Measurements from ENCODE around the gene FETUB.

Gene FETUB

GRCh38 chr3:186600896-186601295 lies 39.3 kb upstream of the FETUB start:
- Histone ChIP-seq H3K9ac (ENCODE audit: low read depth, low read length) (no peak overlapping the region), H3K27ac (ENCODE audit: low read depth, low read length) (no peak overlapping the region), H3K36me3 (ENCODE audit: control insufficient read depth, insufficient read depth, low read length) (no peaks in the 10 kb centered on the region), H3K9me3 (ENCODE audit: control insufficient read depth, insufficient read depth, low read length) (no peaks in the 10 kb centered on the region), H3K4me1 (ENCODE audit: control insufficient read depth, insufficient read depth, low read length) (peaks cover 4% of the 10 kb centered on the region), H3K27me3 (ENCODE audit: control insufficient read depth, insufficient read depth, low read length) (no peaks in the 10 kb centered on the region), H3K4me3 (ENCODE audit: low read depth, low read length) (no peak overlapping the region)

- H3K27me3 ChIP-seq (ENCODE audit: control insufficient read depth, insufficient read depth, low read length): no peaks in the 10 kb centered on the region
- no peak overlapping the region for H3K9ac ChIP-seq (ENCODE audit: low read depth, low read length)
- no peaks in the 10 kb centered on the region for H3K36me3 ChIP-seq (ENCODE audit: control insufficient read depth, insufficient read depth, low read length)
- H3K9me3 ChIP-seq (ENCODE audit: control insufficient read depth, insufficient read depth, low read length): no peaks in the 10 kb centered on the region
- H3K27ac ChIP-seq (ENCODE audit: low read depth, low read length): no peak overlapping the region
- no peak overlapping the region for H3K4me3 ChIP-seq (ENCODE audit: low read depth, low read length)
- no peaks in the 10 kb centered on the region for H3K4me1 ChIP-seq (ENCODE audit: control insufficient read depth, insufficient read depth, low read length)
These were observed 37.0 kb upstream of the FETUB start for GRCh38 chr3:186603159-186603558.

DNA sequence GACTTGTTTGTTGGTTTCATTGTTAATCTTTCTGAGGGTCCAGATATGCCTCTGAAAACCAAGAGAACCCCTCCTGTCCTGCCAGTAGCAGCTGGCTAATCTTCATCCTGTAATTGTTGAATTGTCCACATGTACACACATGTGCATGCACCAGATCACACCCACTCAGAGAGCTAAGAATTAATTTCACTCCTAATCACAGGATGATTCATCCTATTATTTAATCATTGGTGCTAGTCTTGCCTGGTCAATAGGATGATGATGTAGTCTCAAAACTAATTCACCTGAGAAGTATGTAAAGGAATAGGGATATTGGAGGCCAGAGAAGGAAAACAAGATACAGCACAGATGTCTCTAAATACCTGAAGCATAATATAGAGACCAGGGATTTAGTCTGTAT lies 35.1 kb upstream of the FETUB start:
- Histone ChIP-seq H3K9me3 (ENCODE audit: control insufficient read depth, insufficient read depth, low read length) (no peaks in the 10 kb centered on the region), H3K27me3 (ENCODE audit: control insufficient read depth, insufficient read depth, low read length) (no peaks in the 10 kb centered on the region), H3K4me1 (ENCODE audit: control insufficient read depth, insufficient read depth, low read length) (no peaks in the 10 kb centered on the region), H3K4me3 (ENCODE audit: low read depth, low read length) (no peak overlapping the region), H3K27ac (ENCODE audit: low read depth, low read length) (no peak overlapping the region), H3K9ac (ENCODE audit: low read depth, low read length) (no peak overlapping the region), H3K36me3 (ENCODE audit: control insufficient read depth, insufficient read depth, low read length) (no peaks in the 10 kb centered on the region)

DNA sequence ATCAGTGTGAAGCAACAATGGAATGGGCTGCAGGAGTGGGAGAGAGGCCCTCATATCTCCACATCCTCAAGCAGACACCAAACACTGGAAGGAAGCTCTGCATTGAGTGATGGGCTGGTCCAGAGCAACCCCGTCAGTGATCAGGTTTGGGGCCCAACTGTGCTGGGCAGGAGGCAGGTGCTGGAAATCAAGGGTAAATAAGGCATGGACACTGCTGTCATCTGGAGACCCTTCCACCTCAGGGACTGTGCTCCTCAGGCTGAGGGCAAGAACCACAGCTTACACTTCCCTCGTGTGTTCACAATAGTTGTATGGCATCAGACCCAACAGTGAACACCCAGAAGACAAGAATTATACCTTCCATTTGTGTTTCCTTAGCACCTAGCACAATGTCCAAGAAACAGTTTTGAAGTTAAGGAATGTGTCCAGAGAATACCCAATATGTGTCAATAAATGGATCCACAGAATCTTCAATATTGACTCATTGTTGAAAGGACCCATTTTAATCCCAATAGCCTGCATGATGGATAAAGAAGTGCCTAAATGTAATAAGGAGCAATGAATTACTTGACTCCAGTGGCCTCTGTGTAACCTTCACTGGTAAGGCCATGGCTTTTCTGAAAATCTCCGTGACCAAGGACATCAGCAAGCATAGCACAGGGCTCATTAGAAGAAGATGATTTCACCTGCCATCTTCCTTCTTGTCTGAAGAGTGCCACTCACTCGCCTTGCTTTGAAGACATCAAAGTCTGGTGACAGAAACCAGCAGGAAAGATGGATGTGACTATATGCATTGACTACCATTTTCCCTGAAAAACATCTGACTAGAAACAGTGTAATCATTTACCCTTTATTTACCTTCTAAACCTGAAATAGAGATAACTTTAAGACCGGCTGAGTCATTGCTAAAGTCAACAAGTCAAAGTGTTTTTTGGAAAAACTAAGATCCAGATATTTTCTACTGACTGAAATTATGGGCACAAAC lies 34.3 kb upstream of the FETUB start:
- Histone ChIP-seq H3K27ac (ENCODE audit: low read depth, low read length) (no peak overlapping the region), H3K9me3 (ENCODE audit: control insufficient read depth, insufficient read depth, low read length) (no peaks in the 10 kb centered on the region), H3K27me3 (ENCODE audit: control insufficient read depth, insufficient read depth, low read length) (no peaks in the 10 kb centered on the region), H3K4me3 (ENCODE audit: low read depth, low read length) (no peak overlapping the region), H3K36me3 (ENCODE audit: control insufficient read depth, insufficient read depth, low read length) (no peaks in the 10 kb centered on the region), H3K4me1 (ENCODE audit: control insufficient read depth, insufficient read depth, low read length) (no peaks in the 10 kb centered on the region), H3K9ac (ENCODE audit: low read depth, low read length) (no peak overlapping the region)

- no peak overlapping the region for H3K9ac ChIP-seq (ENCODE audit: low read depth, low read length)
- H3K27ac ChIP-seq (ENCODE audit: low read depth, low read length): no peak overlapping the region
- no peaks in the 10 kb centered on the region for H3K9me3 ChIP-seq (ENCODE audit: control insufficient read depth, insufficient read depth, low read length)
- H3K36me3 ChIP-seq (ENCODE audit: control insufficient read depth, insufficient read depth, low read length): no peaks in the 10 kb centered on the region
- H3K27me3 ChIP-seq (ENCODE audit: control insufficient read depth, insufficient read depth, low read length): no peaks in the 10 kb centered on the region
- H3K4me3 ChIP-seq (ENCODE audit: low read depth, low read length): no peak overlapping the region
- H3K4me1 ChIP-seq (ENCODE audit: control insufficient read depth, insufficient read depth, low read length): no peaks in the 10 kb centered on the region
These were observed 31.5 kb upstream of the FETUB start for GRCh38 chr3:186608624-186609215.

- Histone ChIP-seq H3K9me3 (ENCODE audit: control insufficient read depth, insufficient read depth, low read length) (no peaks in the 10 kb centered on the region), H3K9ac (ENCODE audit: low read depth, low read length) (no peak overlapping the region), H3K27me3 (ENCODE audit: control insufficient read depth, insufficient read depth, low read length) (no peaks in the 10 kb centered on the region), H3K27ac (ENCODE audit: low read depth, low read length) (no peak overlapping the region), H3K36me3 (ENCODE audit: control insufficient read depth, insufficient read depth, low read length) (no peaks in the 10 kb centered on the region), H3K4me3 (ENCODE audit: low read depth, low read length) (no peak overlapping the region), H3K4me1 (ENCODE audit: control insufficient read depth, insufficient read depth, low read length) (no peaks in the 10 kb centered on the region)
These were observed 30.8 kb upstream of the FETUB start for GRCh38 chr3:186609247-186609868.

DNA sequence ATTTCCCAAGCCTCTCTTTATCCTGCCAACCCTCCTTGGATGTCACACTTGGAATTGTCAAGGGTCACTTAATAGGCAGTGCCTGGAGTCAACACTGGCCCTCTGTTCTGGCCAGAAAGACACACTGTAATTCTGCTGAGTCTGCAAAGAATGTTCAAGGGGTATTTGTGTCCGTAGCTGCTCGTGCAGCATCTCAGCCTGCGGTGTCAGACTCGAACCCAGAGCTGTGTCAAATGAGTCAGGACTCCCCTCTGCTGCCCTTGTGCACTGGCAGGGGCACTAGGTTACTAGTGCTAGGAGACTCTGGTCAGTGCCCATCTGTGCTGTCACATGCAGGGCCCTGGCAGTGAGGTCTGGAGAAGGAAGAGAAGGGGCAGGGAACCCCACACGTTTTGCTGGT lies 28.1 kb upstream of the FETUB start:
- H3K4me3 ChIP-seq (ENCODE audit: low read depth, low read length): no peak overlapping the region
- no peaks in the 10 kb centered on the region for H3K9me3 ChIP-seq (ENCODE audit: control insufficient read depth, insufficient read depth, low read length)
- no peak overlapping the region for H3K9ac ChIP-seq (ENCODE audit: low read depth, low read length)
- peaks cover 7% of the 10 kb centered on the region for H3K4me1 ChIP-seq (ENCODE audit: control insufficient read depth, insufficient read depth, low read length)
- H3K27ac ChIP-seq (ENCODE audit: low read depth, low read length): no peak overlapping the region
- H3K27me3 ChIP-seq (ENCODE audit: control insufficient read depth, insufficient read depth, low read length): no peaks in the 10 kb centered on the region
- H3K36me3 ChIP-seq (ENCODE audit: control insufficient read depth, insufficient read depth, low read length): no peaks in the 10 kb centered on the region

DNA sequence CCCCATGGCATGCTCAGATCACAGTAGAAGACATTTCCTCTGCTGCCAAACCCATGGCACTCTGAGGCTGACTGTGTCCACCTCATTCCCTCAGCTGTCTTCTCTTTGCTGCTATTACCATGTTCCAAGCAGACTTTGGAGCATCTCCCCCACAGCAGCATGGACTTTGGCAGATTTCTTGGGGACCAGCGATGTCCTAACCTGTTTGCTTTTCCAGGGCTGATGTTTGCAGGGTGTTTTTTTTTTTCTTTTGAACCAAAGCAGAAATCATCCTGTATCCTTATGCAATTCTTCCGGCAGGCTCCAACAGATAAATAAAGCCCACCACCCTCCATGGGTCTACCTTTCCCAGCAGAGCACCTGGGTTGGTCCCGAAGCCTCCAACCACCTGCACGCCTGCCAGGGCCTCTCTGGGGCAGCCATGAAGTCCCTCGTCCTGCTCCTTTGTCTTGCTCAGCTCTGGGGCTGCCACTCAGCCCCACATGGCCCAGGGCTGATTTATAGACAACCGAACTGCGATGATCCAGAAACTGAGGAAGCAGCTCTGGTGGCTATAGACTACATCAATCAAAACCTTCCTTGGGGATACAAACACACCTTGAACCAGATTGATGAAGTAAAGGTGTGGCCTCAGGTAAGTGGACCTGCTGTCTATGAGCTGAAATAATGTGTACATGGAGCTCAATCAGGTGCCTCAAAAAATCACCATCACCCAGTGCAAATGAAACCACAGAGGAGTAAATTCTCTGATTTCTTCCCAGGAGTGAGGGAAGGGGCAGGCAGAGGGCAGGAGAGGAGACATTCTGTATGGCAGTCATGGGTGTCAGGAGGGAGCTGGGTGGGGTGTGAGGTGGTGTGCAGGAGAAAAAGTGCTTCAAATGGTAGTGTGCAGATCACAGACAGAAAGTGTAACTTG lies 27.2 kb upstream of the FETUB start, which contains the start of gene AHSG:
Gene AHSG, plus strand, starts transcription at position 340 of the 916 bp plus-strand sequence. Its CDS starts 82 bp downstream, at position 422.
- no peaks in the 10 kb centered on the region for H3K36me3 ChIP-seq (ENCODE audit: control insufficient read depth, insufficient read depth, low read length)
- H3K9ac ChIP-seq (ENCODE audit: low read depth, low read length): no peak within 1 kb of the TSS
- H3K4me1 ChIP-seq (ENCODE audit: control insufficient read depth, insufficient read depth, low read length): peaks cover 11% of the 10 kb centered on the region
- peaks cover 9% of the 10 kb centered on the region for H3K27me3 ChIP-seq (ENCODE audit: control insufficient read depth, insufficient read depth, low read length)
- H3K9me3 ChIP-seq (ENCODE audit: control insufficient read depth, insufficient read depth, low read length): no peaks in the 10 kb centered on the region
- H3K4me3 ChIP-seq (ENCODE audit: low read depth, low read length): no peak within 1 kb of the TSS
- no peak within 1 kb of the TSS for H3K27ac ChIP-seq (ENCODE audit: low read depth, low read length)

DNA sequence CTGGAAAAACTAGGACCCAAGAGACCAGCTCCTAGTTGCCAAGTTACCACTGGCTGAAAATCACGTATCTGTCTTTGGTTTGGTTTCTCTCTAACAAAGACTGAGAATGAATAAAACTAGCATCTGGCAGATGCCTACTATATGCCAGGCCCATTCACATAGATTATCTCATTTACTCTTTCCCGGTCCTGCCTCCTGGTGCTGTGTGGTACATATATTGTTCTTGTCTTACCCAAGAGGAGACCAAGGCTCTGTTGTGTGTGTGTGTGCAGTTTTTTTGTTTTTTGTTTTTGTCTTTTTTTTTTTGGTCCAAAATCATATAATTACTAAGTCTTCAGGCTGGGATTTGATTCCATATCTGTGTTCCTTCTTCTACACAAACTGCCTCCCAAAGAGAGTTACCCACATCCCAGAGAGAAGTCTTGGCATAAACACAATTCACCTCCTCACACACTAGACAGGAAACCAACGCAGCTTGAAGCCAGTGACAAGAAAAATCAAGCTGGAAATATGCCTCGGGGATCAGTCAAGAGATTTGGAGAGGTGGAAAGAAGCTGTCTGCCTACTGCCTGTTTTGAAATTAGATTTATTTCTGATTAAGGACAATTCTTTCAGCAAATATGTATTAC lies 26.4 kb upstream of the FETUB start:
- H3K36me3 ChIP-seq (ENCODE audit: control insufficient read depth, insufficient read depth, low read length): no peaks in the 10 kb centered on the region
- peaks cover 11% of the 10 kb centered on the region for H3K4me1 ChIP-seq (ENCODE audit: control insufficient read depth, insufficient read depth, low read length)
- no peak overlapping the region for H3K9ac ChIP-seq (ENCODE audit: low read depth, low read length)
- H3K9me3 ChIP-seq (ENCODE audit: control insufficient read depth, insufficient read depth, low read length): no peaks in the 10 kb centered on the region
- H3K27me3 ChIP-seq (ENCODE audit: control insufficient read depth, insufficient read depth, low read length): peaks cover 11% of the 10 kb centered on the region
- H3K4me3 ChIP-seq (ENCODE audit: low read depth, low read length): no peak overlapping the region
- no peak overlapping the region for H3K27ac ChIP-seq (ENCODE audit: low read depth, low read length)

GRCh38 chr3:186614266-186614596 lies 26.0 kb upstream of the FETUB start:
- no peaks in the 10 kb centered on the region for H3K36me3 ChIP-seq (ENCODE audit: control insufficient read depth, insufficient read depth, low read length)
- H3K27me3 ChIP-seq (ENCODE audit: control insufficient read depth, insufficient read depth, low read length): peaks cover 11% of the 10 kb centered on the region
- H3K9me3 ChIP-seq (ENCODE audit: control insufficient read depth, insufficient read depth, low read length): no peaks in the 10 kb centered on the region
- no peak overlapping the region for H3K9ac ChIP-seq (ENCODE audit: low read depth, low read length)
- peaks cover 11% of the 10 kb centered on the region for H3K4me1 ChIP-seq (ENCODE audit: control insufficient read depth, insufficient read depth, low read length)
- no peak overlapping the region for H3K4me3 ChIP-seq (ENCODE audit: low read depth, low read length)
- no peak overlapping the region for H3K27ac ChIP-seq (ENCODE audit: low read depth, low read length)

All from HUES48 (cell line).